ENCODE measurements around the gene CCDC47.
"Not testable (repeated sequence)": the region's sequence is repeated elsewhere in the genome, so short reads cannot be mapped to it uniquely, and the experiment has no call there.

The CCDC47 gene

DNA sequence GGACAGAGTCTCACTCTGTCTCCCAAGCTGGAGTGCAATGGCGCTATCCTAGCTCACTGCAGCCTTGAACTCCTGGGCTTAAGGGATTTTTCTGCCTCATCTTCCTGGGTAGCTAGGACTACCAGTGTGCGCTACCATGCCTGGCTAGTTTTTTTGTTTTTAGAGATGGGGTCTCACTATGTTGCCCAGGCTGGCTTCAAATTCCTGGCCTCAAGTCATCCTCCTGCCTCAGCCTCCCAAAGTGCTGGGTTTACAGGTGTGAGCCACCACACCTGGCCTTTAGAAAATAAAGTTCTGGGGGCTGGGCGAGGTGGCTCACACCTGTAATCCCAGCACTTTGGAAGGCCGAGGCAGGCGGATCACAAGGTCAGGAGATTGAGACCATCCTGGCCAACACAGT, 53.2 kb downstream of the CCDC47 start:
- not testable (repeated sequence) for DNase-seq

DNA sequence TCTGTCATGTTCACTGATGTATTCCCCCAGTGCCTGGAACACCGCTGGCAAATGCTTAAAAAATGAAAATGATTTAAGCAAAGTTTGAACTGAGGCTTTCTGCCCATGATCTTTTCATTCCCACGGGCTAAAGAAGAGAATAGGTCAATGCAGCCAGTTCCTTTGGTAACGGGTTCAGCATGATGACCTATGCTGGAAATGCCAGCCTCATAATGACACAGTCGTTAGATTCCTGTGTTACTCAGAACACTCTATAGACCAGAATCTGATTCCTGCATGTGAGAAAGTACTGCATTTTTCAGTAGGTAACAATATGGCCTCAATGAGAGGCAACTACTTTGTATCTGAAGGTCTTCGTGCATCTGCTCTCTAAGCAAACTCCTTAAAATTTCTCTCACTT, 54.4 kb downstream of the CCDC47 start:
- DNase-seq = no peak

DNA sequence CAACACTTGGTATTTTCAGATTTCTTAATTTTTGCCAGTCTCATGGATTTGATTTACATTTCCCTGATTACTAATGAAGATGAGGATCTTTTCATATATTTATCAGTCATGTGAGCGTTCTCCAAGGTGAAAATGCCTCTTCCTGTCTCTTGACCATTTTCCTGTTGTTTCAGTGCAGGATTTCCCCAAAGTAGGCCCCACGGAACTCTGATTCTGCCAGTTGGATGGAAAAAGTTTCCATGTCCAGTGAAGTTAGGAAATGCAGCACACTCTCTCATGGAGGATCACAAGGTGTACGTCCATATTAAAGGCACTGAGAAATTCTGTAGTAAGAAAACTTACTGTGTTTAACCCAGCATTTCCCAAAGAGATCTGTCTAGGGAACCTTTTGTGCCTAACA, 57.0 kb downstream of the CCDC47 start:
- DNase-seq = no peak

DNA sequence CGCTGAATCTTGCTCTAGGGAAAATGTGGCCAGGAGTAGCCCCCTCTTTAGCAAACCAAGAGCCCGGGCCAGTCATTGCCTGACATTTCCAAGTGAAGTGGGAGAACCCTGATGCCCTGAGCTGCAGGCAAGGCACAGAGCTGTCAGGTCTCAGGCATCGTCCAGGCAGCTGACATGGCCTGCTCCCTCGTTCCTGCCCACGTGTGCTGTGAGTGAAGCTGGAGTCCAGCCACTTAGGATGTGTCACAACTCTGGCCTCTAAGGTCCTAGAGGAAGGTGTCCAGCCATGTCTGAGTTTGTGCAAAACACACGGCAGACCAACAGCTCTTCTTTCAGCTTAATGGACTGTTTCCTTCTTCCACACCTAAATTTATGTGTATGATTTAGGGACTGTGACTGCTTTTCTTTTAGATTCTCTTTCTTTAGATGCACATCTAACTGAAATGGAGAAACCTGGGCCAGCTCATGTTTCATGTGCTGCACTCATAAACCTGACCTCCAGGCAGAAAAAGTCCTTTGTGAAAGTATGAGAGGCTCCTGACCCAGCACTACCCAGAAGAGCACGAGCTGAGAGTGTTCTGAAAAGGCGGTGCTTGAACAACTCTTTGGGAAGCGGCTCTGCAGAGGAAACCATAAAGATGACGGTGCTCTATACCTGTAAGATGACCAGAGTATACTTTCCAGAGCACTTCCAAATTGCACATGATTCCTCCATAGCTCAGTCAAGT, 58.7 kb downstream of the CCDC47 start:
- DNase-seq = no peak

DNA sequence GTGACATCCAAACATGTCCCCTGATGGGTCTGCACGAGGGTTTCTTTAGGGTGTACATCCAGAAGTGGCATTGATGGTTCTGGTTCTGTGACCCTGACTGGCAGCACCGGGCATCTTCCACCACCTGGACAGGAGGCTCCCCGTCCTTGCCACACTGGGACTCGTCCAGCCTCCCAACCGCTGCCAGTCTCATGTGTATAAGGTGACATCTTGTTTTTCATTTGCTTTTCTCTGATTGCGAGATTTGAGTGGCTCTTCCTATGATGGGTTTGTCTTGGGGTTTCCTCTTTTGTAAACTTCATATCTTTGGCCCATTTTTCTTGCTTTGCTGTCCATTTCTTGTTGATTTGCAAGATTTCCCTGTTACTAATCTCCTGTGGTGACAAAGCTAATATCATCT, 64.3 kb downstream of the CCDC47 start:
- DNase-seq = no peak

DNA sequence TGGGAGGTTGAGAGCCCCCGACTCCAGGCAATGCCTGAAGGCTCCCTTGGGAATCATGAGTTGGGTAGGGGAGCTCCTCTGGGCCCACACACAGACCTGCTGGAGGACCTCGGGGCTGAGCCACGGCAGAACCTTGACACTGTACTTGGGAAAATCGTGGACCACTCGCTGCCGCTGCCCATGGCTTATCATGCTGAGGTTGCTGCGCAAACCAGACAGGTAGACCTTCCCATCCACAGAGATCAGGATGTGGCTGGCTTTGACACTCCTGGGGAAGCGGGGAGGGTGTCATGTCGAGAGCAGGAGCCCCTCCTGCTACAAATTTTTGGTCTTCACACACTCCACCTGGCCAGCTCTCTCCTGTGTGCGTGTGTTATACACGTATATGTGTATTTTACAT, 66.2 kb downstream of the CCDC47 start:
- peak in 1 of 5 donors; percentile 20 for DNase-seq

DNA sequence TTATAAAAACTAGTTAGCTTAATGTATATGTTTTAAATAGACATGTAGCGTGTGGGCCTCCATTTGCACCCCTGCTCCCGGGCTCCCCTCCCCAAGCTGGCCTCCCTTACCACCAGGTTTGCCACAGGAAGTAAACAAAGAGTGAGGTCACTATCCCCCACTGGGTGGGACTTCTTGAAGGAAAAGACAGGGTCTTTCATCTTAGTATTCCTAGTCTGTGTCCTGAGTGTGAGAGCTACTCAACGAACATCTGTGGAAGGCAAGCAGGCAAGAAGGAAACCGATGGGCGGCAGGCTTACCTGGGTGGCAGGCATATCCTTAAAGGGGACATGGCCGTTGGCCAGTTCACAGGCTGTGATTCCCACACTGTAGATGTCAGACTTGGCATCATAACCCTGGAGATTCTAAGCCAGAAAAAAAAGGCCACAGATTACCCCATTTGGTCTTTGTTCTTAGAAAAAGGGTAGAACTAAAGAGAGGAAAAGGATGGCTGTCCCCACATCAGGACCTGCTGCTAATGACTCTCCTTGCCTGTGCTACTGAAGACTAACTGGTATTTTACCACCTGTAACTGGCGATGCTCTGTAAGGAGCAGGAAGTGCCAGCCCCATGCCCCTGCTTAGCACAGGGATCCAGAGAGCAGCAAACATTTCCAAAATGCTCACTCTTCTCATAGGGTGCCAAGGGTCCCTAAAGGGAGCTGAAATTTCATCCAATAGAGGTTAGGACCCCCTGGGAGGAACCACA, 66.9 kb downstream of the CCDC47 start:
- DNase-seq = no peak

DNA sequence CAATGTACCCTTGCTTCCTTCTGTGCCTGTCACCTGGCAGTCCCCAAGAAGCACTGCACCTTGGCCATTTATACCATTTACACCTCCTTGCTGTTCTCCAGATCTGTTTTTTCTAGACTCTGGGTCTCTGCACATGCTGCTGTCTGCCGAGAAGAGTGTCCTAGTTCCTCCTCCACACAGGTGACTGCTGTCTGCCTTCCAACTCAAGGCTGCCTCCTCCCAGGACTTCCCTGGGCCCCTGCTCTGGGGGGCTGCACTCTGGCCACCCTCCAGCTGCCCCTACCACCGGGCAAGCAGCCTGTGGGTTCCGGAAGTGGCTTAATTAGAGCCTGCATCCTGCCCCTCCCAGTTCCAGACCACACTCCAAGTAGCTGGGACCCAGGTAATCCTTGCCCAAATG, 67.7 kb downstream of the CCDC47 start:
- no peak for DNase-seq

DNA sequence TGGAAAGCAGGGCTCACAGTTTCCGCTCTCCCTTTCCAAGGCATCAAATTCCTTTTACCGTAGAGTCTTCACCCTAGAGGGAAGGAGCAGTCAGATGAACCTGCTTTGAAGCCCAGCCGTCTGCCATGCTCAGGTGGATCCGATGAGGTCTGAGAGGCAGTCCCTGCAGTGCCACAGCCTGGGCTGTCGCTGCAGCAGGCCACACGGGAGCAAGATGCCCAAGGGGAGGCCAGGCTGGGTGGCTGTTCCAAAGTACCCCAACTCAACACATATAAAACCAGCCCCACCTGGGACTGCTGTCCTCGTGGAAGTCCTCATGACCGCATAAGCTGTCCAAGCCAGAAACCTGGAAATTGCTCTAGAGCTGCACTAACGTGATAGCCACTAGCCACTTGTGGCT, 68.6 kb downstream of the CCDC47 start:
- no peak for DNase-seq

DNA sequence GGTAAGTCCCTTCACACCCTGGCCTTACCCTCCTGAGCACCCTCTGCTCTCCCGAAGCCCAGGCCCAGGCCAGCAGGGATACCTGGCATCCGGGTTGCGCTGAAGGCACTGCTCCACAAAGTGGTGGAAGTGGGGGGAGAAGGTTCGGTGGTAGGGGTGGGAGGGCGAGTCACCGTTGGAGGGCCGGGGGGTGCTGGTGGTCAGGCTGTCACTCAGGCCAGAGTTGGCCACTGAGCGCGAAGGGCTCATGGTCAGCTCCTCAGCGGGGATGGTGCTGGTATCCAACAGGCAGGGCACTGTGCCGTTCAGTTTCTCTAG, 69.2 kb downstream of the CCDC47 start:
- DNase-seq = no peak

DNA sequence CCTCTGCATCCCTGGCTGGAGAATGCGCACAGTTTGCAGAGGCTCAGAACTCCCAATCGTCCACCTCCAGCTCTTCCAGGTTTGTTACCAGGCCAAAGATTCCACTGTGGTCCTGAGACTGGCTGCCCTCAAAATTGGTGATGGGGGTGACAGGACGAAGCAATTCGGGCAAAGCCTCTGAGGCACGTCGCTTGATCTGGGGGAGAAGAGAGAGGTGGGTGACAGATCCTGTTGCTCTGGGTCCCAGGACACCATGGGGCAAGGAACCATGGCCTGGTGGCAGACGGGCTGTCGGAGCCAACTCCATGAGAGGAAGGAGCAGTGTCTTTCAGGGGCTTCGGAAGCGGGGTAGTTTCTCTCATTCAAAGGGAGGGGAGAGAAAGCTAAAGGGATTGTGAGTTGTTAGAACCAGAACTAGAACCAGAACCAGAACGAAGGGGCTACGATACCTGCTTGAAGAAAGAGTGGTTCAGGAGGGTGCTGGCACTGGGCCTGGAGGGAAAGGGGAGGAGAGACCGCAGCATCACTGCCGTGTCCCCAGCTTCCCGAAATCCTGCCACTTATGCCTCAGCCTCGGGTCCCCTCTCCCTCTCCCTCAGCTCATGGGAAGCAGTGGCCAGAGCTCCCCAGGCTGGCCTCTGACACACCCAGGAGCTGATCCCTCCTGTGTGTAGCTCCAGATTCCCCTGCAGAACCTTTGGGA, 69.7 kb downstream of the CCDC47 start:
- no peak for DNase-seq

DNA sequence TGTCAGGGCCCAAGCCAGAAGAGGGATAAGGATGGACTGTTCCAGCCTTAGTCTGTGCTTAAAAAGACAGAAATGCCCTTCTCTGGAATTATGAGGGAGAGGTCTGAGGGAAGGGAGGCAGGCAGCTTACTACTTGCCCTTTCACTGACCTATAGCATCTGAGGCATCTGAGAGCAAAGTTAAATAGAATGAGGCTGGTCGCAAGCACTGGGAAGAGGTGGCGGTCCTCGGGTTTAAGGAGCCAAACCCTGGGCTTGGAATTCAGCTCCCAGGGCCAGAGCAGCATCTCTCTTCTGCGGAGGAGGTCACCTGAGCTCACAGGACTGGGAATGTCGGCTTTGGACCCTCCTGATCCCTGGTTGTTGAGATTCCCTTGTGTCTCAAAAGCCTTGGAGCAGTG, 70.4 kb downstream of the CCDC47 start:
- no peak for DNase-seq

DNA sequence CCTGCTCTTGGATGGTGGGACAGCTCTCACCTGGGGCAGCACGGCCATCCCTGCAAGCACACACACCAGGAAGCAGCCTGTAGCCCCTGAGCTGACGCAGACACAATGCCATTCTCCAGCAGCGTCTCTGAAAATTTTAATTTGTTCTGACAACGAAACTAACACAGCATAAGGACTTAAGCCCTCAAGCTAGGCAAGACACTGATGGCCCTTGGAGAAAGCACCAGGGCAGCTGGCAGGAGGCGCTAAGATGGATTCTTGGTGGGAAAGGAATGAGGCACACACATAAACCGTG, 70.7 kb downstream of the CCDC47 start:
- DNase-seq = no peak

DNA sequence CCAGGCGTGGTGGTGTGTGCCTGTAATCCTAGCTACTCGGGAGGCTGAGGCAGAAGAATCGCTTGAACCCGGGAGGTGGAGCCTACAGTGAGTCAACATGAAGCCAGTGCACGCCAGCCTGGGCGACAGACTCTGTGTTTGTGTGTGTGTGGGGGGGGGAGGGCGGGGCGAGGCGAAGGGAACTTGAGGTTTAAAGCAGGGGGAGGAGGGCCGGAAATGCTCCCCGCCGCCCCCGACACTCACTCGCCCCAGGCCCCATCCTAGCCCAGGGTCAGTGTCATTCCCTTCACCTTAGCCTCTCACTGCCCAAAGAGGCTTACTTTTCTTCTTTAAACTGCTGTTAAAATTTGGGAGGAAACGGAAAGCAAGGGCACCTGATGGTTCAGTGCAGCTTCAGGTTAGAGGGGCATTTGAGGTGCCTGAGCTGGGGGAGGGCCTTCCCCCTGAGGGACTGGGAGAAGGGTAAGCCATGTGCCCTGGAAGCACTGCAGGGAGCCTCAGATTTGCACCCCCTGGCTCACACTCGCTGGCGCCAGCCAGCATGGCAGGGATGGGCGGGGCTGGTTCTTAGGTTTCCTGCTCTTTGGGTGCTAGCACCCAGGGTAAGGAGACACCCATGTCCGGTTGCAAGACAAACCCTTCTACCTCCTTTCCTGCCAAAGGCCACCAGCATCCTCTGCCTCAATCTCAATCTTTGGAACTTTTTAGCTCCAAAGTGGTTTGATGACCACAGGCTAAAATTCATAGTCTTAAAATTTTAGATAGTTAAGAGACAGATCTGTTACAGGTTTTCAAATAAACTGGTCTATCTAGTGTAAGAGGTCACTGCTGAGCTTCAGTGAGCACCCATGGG, 71.3 kb downstream of the CCDC47 start:
- peak; percentile 53 to 91 (median 68) for DNase-seq

DNA sequence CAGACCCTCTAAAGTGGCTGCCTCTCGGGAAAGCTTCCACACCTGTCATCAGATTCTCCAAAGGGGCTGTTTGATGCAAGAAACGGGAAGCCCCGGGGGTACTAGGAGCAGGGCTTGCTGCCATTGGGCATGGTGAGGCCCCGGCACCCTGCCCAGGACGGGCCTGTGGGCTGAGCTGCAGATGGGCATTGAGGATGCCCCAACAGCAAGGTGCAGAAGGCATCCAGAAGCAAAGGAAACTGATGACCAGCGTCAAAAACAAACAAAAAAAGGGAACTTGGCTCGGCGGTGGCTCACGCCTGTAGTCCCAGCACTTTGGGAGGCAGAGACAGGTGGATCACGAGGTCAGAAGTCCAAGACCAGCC, 72.0 kb downstream of the CCDC47 start:
- DNase-seq = peak in 1 of 5 donors; percentile 37

DNA sequence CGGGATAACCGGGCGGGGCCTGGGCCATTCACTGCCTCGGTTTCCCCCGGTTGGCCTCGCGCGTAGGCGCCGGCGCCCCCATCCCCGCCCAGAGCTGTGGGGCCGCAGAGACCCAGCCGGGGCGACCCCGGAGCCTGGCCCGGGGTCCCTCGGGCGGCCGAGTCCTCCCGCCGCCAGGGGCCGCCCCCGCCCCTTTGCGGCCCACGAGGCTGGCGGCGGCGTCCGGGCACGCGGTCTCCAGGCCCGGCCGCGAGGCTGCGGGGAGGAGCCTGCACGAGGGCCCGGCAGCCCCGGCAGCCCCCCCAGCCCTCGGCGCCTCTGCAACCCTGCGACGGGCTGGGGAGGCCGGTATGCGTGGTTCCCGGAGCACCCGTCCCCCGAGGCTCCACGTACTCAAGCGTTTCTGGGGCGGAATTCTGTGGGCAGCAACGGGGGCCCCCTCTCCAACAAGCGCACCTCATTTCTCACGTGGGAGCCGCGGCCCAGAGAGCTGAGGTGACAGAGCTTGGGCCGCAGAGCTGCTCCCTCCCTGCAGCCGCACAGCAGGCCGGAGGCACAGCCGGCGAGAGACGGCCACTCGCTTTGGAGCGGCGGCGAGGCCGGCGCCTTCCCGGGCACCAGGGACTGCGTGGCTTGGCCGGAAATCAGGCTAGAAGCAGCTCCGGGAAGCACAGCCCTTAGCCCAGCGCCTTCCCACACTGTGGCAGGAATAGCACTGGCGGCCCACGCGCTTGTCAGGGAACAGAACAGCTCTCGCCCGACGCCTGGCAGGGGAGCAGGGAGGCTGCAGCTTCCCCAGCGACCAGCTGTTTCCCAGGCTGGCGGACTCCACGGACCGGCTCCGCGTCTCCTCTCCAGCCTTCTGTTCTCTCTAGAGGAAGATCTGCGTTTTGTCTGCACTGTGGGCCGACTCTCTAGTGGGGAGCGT, 72.6 kb downstream of the CCDC47 start:
- peak in 4 of 5 donors; percentile 41 to 64 (median 54) for DNase-seq

DNA sequence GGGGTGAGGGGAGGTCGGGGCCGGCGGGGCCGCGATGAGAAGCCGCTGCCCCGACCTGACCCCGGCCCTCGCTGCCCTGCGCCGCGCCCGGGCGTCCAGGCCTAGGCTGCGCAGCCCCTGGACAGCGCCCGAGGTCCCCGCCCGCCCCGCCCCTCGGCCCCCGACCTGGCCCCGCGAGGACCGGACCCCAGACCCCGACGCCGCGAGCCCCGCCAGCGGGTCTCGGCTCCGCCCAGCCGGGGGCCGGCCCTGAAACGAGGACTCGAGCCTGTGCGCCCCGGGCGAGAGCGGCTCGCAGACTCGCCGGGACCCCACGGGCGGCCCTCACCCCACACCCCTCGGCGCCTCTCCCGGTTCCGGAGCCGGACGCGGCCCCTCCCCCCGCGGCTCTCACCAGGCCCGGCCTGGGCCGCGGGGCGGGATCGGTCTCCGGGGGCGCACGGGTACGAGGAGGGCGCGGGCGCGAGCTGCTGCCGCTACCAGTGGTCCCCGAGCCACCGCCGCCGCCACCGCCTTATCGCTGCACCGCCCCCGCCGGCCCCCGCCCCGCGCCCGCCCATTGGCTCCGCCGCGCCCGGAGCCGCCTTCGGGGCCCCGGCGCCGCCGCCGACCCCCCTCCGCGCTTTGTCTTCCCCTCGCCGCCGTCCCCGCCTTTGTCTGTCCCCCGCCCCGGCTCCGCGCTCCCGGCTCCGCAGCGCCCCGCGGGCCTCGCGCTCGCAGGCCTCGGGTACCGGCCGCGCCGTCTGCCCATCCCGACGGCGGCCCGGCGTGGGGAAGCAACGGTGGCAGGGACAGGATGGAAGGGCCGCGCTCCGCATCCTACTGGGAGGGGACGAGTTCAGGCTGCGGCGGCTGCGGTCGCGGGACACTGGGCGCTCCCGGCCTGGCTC, 73.5 kb downstream of the CCDC47 start, which contains the start of gene LIMD2:
Gene LIMD2, minus strand, starts transcription at position 488 of the 890 bp plus-strand sequence. CDS start 827 bp downstream, outside the sequence.
- DNase-seq = peak; percentile 72 to 87 (median 75)

DNA sequence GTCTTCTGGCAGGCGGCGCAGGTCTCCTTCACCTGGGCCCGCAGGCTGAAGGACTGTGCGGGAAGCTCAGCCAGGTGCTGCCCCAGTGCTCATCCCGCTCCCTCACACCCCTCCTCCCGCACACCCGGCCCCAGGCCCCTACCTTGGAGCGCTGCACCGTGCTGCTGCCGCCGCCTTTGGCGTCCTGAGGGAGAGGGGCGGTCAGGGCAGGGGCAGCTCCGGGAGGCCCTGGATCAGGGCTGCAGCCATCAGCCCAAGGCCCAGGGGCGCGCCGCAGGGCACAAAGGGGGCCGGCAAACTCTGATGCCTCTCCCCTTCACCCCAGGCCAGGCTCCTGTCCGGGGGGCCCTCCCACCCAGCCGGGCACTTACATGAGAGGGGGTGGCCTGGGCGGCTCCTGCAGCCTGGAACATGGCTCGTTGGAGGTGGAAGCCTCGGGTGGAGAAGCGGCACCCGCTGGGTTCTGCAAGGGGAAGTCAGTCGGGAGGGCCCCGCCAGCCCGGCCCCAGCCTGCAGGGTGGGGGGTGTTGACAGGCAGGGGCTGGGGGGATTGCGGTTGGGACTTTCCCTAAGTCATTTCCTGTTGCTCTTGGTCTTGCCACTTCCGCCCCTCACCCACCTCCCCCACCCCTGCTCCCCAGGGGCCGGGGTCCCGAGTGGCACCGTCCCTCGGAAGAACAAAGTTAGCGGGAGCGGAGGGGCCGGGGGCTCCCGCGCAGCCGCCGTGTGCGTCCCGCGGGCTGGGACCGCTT, 74.3 kb downstream of the CCDC47 start:
- DNase-seq = peak; percentile 76 to 93 (median 83)

DNA sequence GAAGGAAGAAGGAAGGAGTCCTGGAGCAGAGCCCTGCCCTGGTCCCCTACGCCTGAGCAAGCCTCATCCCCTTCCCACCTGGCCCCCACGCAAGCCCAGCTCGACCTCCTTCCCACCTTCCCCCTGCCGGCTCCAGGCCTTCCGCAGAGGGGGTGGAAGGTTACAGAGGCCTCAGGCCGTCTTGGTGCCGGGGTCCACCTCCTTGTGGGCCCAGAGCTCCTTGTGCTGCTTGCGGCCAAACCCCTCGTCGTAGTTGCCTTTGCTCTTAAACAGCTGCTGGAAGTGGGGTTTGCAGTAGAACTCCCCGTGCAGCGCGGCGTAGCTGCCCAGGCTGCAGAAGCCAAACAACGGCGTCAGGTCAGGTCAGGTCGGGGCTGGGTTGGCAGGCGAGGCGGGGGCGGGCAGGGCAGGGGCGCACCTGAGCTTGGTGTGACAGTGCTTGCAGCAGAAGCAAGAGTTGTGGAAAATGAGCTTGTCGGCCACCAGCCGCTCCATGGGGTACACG, 75.0 kb downstream of the CCDC47 start:
- peak in 1 of 5 donors; percentile 48 for DNase-seq
